ENCODE results near the gene COPS6.
"Not testable (repeated sequence)": the region's sequence is repeated elsewhere in the genome, so short reads cannot be mapped to it uniquely, and the experiment has no call there.

Gene COPS6

DNA sequence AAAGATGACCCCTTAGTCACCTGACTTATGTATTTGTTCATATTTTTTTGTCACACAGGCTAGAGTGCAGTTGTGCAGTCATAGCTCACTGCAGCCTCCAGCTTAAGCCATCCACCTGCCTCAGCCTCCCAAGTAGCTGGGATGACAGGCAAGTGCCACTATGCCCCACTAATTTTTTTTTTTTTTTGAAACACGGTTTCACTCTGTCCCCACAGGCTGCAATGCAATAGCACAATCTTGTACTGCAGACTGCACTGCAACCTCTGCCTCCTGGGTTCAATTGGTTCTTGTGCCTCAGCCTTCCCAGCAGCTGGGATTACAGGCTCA lies 39.8 kb downstream of the COPS6 start:
- TF ChIP-seq, protein P1, sequence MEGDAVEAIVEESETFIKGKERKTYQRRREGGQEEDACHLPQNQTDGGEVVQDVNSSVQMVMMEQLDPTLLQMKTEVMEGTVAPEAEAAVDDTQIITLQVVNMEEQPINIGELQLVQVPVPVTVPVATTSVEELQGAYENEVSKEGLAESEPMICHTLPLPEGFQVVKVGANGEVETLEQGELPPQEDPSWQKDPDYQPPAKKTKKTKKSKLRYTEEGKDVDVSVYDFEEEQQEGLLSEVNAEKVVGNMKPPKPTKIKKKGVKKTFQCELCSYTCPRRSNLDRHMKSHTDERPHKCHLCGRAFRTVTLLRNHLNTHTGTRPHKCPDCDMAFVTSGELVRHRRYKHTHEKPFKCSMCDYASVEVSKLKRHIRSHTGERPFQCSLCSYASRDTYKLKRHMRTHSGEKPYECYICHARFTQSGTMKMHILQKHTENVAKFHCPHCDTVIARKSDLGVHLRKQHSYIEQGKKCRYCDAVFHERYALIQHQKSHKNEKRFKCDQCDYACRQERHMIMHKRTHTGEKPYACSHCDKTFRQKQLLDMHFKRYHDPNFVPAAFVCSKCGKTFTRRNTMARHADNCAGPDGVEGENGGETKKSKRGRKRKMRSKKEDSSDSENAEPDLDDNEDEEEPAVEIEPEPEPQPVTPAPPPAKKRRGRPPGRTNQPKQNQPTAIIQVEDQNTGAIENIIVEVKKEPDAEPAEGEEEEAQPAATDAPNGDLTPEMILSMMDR (IDR thresholded peaks at IDR 0.05; ENCODE audit: low read depth, low read length): no peak
- in situ Hi-C loops (cut with HindIII; ENCODE audit: low sequenced_read_pairs): no loop called here

DNA sequence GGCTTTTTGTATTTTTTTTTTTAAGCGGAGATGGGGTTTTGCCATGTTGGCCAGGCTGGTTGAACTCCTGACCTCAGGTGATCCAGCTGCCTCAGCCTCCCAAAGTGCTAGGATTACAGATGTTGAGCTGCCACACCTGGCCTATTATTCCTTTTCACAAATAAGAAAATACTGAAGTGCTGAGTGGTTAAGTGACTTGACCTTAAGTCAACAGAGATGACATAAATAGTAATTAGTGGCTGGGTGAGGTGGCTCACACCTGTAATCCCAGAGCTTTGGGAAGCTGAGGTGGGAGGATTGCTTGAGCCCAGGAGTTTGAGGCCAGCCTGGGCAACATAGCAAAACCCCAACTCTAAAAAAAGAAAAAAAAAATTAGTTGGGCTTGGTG lies 41.4 kb downstream of the COPS6 start:
- in situ Hi-C loops (cut with HindIII; ENCODE audit: low sequenced_read_pairs); DNase-seq (ENCODE audit: low read depth, low spot score); H3K4me3 ChIP-seq (ENCODE audit: low read depth, low read length): not testable (repeated sequence)

More for the DNA sequence above, 39.8 kb downstream of the COPS6 start:
- H3K4me3 ChIP-seq (ENCODE audit: low read depth, low read length): no peak overlapping the region
- no peak for DNase-seq (ENCODE audit: low read depth, low spot score)

DNA sequence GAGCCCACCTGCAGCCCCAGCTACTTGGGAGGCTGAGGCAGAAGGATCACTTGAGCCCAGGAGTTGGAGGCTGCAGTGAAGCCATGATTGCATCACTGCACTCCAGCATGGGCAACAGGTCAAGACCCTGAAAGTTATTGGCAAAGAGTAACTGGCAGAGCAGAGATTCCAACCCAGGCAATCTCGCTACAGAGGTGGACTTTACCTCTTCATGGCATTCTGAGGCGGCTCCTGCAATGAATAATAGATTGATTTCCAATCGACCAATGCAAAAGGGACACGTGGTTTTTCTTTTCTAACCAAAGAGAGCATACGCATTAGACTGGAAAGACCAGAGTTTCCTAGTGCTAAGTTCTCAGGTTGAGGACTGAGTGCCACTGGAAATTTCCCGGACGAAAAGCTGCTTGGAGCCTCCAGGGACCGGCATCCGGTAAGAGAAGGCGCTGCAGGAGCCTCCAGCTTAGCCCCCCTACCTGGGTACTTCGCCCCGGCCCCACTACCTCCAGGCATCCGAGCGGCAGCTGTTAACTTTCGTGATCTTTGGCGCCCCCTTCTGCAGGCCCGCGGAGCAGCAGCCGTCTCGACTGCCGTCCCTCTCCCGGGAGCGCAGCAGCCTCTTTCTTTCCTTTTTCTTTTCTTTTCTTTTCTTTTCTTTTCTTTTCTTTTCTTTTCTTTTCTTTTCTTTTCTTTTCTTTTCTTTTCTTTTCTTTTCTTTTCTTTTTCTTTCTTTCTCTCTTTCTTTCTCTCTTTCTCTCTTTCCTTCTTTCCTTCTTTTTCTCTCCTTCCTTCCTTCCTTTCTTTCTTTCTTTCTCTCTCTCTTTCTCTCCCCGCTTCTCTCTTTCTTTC lies 42.1 kb downstream of the COPS6 start:
- in situ Hi-C loops (cut with HindIII; ENCODE audit: low sequenced_read_pairs): no loop called here
- TF ChIP-seq, protein P1 (IDR thresholded peaks at IDR 0.05; ENCODE audit: low read depth, low read length): peak; percentile 85
- peak; percentile 48 for DNase-seq (ENCODE audit: low read depth, low spot score)
- no peak overlapping the region for H3K4me3 ChIP-seq (ENCODE audit: low read depth, low read length)

DNA sequence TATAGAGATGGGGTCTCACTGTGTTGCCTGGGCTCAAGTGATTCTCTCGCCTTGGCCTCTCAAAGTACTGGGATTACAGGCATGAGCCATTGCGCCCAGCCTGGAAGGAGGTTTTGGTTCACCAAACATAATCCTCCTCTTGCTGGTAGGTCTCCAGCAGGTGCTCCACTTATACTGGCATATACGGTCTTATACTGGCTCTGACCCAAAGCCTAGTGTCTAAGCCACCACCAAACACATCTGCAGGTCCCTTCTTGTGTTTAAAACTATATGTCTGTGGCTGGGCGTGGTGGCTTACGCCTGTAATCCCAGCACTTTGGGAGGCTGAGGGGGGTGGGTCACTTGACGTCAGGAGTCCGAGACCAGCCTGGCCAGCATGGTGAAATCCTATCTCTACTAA lies 43.4 kb downstream of the COPS6 start:
- no peak for DNase-seq (ENCODE audit: low read depth, low spot score)
- in situ Hi-C loops (cut with HindIII; ENCODE audit: low sequenced_read_pairs): no loop called here
- H3K4me3 ChIP-seq (ENCODE audit: low read depth, low read length): no peak overlapping the region
- TF ChIP-seq, protein P1 (IDR thresholded peaks at IDR 0.05; ENCODE audit: low read depth, low read length): no peak

DNA sequence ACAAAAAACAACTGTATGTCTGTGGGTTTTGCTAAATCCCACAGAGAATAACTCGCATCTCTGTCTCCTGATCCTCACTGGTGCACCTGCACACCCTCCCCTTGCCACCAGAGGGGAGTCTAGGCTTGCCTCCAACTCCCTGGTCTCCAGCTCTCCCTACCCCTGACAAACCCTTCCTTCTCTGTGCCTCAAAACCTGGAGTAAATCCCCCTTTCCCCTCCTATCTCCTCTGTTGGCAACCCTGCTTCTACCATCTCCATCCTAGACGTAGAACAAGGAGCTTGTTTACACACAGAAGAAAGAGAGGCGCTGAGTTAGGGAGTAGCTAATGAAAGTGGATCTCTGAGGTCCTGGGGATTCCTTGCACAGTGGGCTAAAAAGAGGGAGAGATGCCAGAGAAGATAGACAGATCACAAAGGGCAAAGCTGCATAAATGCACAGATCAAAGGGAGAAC lies 44.0 kb downstream of the COPS6 start:
- TF ChIP-seq, protein P1 (IDR thresholded peaks at IDR 0.05; ENCODE audit: low read depth, low read length): peak; percentile 95
- in situ Hi-C loops (cut with HindIII; ENCODE audit: low sequenced_read_pairs): no loop called here
- peak; percentile 55 for DNase-seq (ENCODE audit: low read depth, low spot score)
- no peak overlapping the region for H3K4me3 ChIP-seq (ENCODE audit: low read depth, low read length)

DNA sequence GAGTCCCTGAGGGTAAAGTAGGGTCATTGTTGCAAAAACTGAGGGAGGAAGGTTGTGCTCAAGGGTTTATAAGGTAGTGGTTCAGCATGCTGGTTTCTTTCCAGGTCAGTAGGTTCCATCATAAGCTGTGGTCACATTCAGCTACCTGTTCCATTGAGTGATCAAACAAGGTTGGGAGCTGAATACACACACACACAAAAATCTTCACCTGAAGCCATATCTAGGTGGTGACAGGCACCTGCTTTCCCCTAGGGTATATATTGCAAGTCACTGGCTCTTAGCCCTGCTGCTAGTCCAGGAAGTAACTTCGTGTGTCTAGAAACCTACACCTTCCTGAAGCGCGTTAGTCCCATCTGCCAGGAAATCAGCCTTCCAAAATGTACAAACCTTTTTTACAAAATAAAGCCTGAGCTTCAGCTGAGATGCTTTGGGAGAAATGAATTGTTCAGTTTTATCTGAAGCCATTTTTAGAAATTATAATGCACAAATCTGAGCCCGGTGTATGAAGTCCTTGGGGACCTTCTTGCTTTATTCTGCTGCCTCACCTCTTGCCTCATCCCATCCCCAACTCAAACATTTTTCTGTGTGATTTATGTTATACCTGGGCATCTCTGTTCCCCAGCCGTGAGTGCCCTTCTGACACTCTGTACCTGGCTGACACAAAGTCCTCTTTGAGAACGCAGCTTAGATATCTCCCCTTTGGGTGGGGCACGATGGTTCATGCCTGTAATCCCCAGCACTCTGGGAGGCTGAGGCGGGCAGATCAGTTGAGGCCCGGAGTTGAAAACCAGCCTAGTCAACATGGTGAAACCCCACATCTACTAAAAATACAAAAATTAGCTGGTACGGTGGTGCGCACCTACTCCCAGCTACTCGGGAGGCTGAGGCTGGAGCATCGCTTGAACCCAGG lies 49.3 kb downstream of the COPS6 start:
- H3K4me3 ChIP-seq (ENCODE audit: low read depth, low read length): no peak overlapping the region
- in situ Hi-C loops (cut with HindIII; ENCODE audit: low sequenced_read_pairs): no loop called here
- TF ChIP-seq, protein P1 (IDR thresholded peaks at IDR 0.05; ENCODE audit: low read depth, low read length): no peak
- no peak for DNase-seq (ENCODE audit: low read depth, low spot score)

DNA sequence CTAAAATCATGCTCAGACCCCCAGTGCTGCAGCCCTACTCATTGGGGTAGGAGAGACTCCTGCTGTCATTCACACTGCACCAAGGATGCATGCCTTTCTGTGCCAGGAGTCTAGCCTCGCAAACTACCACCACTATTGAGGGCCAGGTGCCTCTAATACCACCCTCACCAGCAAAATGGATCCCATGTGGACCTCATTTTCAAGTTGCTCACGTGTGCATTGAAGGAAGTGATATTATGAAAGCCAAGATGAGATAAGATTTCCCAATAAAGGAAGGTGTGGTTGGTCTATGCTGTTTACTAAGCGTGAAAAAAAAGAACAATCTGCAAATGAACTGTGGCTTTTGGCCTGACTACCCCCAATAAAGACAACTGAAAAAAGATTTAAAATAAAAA lies 52.8 kb downstream of the COPS6 start:
- in situ Hi-C loops (cut with HindIII; ENCODE audit: low sequenced_read_pairs): no loop called here
- TF ChIP-seq, protein P1 (IDR thresholded peaks at IDR 0.05; ENCODE audit: low read depth, low read length): no peak
- no peak for DNase-seq (ENCODE audit: low read depth, low spot score)
- no peak overlapping the region for H3K4me3 ChIP-seq (ENCODE audit: low read depth, low read length)

Data from astrocyte of the spinal cord (primary cell).